DMS79 treated with DMSO at 0.1 percent for 48 hours (cell line): ENCODE results near the gene MYBPHL.

Experiments
- DNase-seq: peaks from one replicate; lab custom pipeline; 2025; lab: John Stamatoyannopoulos, UW

MYBPHL gene

GRCh38 chr1:109281680-109282496 lies 24.9 kb downstream of the MYBPHL start:
- no peak for DNase-seq

DNA sequence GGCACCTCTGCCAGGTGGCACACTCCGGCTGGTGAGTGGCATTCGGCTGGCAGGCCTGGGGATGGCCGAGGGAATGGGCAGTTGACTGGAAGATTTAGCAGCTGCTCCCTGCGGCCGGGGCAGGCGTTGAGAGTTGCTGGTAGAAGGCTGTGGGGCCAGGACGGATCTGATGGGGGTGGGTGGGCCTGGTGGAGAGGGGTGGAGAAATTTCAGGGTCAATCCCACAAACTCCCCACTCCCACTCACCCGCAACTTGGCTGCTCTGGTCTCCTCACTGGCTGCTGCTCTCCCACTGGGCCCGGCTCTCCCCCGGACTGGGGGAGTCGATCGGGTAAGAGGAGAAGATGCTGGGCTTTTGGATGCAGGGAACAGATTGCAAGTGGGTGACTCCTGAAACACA lies 25.9 kb downstream of the MYBPHL start:
- DNase-seq = no peak

- no peak for DNase-seq
Observed at GRCh38 chr1:109279615-109280278, 27.1 kb downstream of the MYBPHL start.

GRCh38 chr1:109277434-109278204 lies 29.2 kb downstream of the MYBPHL start:
- peak; percentile 9 for DNase-seq

DNA sequence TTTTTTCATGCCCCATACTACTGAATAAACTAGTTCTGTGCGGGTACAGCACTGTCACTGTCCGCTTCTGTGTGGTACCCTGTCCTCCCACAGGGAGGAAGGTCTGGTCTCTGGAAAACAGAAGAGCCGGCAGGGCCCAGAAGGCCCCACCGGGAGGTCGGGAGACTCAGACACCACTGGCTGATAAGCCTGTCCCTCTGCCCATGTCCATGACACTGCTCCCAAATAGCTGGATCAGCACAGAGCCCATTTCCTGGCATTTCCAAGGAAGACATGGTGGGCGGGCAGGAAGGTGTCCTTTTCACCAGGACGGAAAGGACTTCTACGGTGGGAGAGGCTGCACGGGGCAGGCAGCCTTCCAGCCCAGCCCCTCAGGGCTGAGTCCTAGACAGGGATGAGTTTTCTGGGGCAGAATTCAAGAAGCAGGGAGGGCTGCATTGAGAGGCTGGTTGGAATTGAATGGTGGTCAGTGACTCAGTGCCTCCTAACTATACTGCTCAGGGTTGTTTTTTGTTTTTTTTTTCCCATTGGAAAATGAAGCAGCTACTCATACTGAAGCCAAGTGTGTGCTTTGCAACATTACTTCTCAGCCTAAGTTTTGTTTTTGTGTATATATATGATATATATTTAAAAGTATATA lies 31.0 kb downstream of the MYBPHL start:
- DNase-seq = no peak

DNA sequence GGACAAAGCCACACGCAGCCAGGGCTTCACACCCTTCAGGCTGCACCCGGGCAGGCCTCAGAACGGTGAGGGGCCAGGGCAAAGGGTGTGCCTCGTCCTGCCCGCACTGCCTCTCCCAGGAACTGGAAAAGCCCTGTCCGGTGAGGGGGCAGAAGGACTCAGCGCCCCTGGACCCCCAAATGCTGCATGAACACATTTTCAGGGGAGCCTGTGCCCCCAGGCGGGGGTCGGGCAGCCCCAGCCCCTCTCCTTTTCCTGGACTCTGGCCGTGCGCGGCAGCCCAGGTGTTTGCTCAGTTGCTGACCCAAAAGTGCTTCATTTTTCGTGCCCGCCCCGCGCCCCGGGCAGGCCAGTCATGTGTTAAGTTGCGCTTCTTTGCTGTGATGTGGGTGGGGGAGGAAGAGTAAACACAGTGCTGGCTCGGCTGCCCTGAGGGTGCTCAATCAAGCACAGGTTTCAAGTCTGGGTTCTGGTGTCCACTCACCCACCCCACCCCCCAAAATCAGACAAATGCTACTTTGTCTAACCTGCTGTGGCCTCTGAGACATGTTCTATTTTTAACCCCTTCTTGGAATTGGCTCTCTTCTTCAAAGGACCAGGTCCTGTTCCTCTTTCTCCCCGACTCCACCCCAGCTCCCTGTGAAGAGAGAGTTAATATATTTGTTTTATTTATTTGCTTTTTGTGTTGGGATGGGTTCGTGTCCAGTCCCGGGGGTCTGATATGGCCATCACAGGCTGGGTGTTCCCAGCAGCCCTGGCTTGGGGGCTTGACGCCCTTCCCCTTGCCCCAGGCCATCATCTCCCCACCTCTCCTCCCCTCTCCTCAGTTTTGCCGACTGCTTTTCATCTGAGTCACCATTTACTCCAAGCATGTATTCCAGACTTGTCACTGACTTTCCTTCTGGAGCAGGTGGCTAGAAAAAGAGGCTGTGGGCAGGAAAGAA lies 32.0 kb downstream of the MYBPHL start:
- DNase-seq = peak; percentile 41

DNA sequence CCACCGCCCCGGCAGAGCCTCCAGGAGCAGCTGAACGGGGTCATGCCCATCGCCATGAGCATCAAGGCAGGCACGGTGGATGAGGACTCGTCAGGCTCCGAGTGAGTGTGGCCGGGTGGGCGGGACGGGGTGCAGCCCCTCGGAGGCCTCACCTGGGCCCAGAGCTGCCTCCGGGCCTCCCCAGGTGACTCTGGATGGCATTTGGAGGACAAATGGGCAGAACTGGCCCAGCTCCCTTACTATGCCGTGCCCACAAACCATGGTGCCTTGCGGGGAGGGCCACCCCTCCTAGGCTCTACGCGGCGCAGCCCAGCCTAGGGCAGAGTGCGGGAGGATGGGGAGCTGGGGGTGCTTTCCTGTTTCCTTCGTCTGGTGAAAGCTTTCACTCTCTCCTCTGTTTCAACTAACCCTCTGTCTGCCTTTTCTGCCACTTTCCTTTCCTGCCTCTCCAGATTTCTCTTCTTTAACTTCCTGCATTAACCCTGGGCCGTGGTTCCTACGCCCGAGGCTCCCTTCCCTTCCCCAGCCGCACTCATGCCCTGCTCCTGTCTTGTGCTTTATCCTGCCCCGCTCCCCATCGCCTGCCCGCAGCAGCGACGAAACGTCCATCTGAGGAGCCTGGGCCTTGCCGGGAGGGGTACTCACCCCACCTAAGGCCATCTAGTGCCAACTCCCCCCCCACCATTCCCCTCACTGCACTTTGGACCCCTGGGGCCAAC lies 33.1 kb downstream of the MYBPHL start:
- no peak for DNase-seq

DNA sequence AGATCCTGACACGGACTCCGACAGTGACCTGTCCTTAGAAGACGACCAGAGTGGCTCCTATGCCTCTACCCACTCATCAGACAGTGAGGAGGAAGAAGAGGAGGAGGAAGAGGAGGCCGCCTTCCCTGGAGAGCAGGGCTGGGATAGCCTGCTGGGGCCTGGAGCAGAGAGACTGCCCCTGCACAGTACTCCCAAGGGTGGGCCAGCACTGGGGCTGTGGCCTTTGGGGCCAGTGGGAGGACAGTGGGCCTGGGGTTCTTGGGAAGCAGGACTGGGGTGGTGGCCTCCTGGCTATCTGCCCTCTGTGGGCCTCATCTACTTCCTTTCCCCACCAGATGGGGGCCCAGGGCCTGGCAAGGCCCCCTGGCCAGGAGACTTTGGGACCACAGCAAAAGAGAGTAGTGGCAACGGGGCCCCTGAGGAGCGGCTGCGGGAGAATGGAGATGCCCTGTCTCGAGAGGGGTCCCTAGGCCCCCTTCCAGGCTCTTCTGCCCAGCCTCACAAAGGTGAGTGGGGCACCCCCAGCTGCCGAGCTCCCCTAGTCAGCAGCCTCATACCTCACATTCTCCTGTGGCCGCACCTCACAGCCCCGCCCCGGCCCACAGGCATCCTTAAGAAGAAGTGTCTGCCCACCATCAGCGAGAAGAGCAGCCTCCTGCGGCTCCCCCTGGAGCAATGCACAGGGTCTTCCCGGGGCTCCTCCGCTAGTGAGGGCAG lies 33.8 kb downstream of the MYBPHL start:
- no peak for DNase-seq

- DNase-seq = no peak
Observed at GRCh38 chr1:109272021-109272799, 34.6 kb downstream of the MYBPHL start.

DNA sequence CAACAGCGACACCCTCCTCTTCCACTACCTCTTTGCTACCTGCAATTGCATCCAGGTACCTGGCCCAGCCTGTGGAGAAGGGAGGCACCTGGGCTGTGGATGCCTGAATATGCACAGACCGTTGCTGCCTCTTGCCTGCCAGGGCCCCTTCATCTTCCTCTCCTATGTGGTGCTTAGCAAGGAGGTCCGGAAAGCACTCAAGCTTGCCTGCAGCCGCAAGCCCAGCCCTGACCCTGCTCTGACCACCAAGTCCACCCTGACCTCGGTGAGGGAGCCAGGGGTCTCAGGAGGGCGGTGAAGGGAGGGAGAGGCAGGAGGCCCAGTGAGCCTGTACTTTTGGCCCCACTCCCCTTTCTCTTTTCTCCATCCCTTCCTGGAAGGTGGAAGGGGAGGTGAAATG lies 35.4 kb downstream of the MYBPHL start:
- no peak for DNase-seq

DNA sequence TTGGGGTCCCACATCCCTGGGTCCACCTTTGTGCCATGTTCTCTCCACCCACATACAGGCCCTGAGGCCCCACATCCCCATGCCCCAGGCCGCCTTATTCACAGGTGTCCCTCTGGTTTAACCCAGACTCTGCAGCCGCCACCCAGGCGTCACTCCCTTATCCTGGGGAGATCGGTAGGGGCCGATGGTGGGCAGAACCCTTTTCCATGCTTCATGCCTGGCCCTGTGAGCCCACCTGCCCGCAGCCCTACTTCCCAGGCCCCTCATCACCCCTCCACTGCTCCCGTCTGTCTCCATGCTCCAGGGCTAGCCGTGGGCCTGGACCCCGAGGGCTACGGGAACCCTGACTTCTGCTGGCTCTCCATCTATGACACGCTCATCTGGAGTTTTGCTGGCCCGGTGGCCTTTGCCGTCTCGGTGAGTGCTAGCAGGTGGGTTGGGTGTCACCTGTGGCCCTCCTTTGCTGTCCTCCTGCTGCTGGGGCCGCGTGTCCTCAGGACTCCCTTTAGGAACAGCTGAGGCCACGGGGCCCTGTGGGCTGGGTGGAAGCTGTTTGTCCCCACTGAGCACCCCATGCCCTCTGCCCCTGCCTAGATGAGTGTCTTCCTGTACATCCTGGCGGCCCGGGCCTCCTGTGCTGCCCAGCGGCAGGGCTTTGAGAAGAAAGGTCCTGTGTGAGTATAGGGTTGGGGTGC lies 36.0 kb downstream of the MYBPHL start:
- no peak for DNase-seq

- DNase-seq = no peak
Observed at GRCh38 chr1:109269981-109270622, 36.7 kb downstream of the MYBPHL start.

GRCh38 chr1:109269212-109269980 lies 37.4 kb downstream of the MYBPHL start:
- DNase-seq = no peak

DNA sequence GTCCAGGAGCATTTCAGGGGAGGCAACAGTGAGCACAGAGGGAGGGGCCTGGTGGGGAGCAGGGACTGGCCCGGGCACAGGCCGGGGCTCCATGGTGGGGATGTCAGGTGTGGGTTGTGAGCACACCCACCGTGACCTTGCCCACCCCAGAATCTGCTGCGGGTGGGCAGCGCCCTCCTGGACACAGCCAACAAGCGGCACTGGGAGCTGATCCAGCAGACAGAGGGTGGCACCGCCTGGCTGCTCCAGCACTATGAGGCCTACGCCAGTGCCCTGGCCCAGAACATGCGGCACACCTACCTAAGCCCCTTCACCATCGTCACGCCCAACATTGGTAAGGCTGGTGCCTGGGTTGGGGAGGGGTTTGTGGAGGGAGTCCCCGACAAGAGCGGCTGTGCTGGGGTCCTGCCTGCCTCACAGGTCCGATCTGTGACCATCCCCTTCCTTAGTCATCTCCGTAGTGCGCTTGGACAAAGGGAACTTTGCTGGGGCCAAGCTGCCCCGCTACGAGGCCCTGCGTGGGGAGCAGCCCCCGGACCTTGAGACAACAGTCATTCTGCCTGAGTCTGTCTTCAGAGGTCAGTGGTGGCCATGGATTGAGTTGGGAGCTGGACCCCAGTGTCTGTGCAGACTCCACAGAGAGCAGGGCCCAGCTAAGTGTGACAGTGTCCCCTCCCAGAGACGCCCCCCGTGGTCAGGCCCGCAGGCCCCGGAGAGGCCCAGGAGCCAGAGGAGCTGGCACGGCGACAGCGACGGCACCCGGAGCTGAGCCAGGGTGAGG lies 38.2 kb downstream of the MYBPHL start:
- DNase-seq = no peak

DNA sequence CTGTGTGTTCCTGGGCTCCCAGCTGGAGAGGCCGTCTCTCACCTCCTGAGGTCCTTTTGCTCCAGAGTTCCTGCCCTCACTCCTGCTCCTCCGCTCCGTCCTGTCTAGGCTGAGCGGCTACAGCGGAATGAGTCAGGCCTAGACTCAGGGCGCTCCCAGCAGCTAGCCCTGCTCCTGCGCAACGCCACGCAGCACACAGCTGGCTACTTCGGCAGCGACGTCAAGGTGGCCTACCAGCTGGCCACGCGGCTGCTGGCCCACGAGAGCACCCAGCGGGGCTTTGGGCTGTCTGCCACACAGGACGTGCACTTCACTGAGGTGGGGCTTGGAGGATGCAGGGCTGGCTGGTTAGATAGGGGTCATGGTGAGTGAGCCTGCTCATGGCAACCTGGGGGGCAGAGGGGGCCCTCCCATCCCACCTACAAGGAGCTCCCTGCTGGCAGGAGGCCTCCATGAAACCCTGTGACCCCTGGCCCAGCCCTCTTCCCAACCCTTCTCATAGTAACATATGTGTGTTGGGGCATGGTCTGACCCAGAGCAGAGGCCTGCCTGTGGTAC lies 39.0 kb downstream of the MYBPHL start:
- no peak for DNase-seq

DNA sequence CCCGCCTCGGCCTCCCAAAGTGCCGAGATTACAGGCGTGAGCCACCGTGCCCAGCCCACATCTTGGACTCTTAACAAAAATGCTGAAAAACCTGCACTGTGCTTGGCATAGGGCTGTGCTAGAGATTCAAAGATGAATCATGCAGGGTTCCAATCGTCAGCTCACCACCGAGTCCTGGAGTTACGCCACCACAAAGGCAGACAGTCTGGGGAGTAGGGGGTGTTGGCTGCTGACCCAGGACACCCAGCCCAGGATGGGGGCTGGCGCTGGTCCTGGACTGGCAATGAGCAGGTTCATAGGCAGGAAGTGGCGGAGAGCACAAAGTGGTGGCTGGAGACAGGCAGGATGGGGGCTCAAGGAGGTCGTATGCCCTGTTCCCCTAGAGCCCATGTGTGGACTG lies 39.8 kb downstream of the MYBPHL start:
- no peak for DNase-seq
